Astrocyte (in vitro differentiated cells and primary cell): ENCODE measurements around the gene MFAP2. TPM values are rescaled to one million over a fixed set of nuclear protein-coding genes. Genes with fewer than 3 reads are reported as not detected.

Experiments used
- DNase-seq: peaks from one replicate; pipeline ENCODE4 v3.0.0-alpha.2; 2010; ENCODE audit warnings: low read depth
- FAIRE-seq: peaks from 2 replicates; lab custom pipeline; 2011; peaks lifted over from hg19 to GRCh38; lab: Jason Lieb, UNC
- H2AFZ ChIP-seq: 2 replicates; pipeline ENCODE4 v1.6.0; 2012; ENCODE audit warnings: low read depth, low read length, inconsistent platforms
- H3K27ac ChIP-seq: 2 replicates; pipeline ENCODE4 v1.5.1; 2011; ENCODE audit warnings: low read depth, low read length, inconsistent platforms
- H3K27me3 ChIP-seq: 2 replicates; pipeline ENCODE4 v1.6.0; 2011; ENCODE audit warnings: low read length, inconsistent platforms; ENCODE audit not compliant: insufficient read depth
- H3K36me3 ChIP-seq: 2 replicates; pipeline ENCODE4 v1.5.1; 2011; ENCODE audit warnings: low read length, inconsistent platforms; ENCODE audit not compliant: insufficient read depth
- H3K4me1 ChIP-seq: 2 replicates; pipeline ENCODE4 v1.5.1; 2011; ENCODE audit warnings: low read length, inconsistent platforms; ENCODE audit not compliant: insufficient read depth
- H3K4me2 ChIP-seq: 2 replicates; pipeline ENCODE4 v1.6.0; 2012; ENCODE audit warnings: low read length, inconsistent platforms
- H3K4me3 ChIP-seq: 2 replicates; pipeline ENCODE4 v1.5.1; 2011; ENCODE audit warnings: low read depth, mild to moderate bottlenecking, low read length, inconsistent platforms; ENCODE audit not compliant: insufficient read depth
- H3K79me2 ChIP-seq: 2 replicates; pipeline ENCODE4 v1.6.0; 2012; ENCODE audit warnings: mild to moderate bottlenecking, low read length, inconsistent platforms; ENCODE audit not compliant: insufficient read depth
- H3K9ac ChIP-seq: 2 replicates; pipeline ENCODE4 v1.6.0; 2012; ENCODE audit warnings: mild to moderate bottlenecking, low read length, inconsistent platforms
- H3K9me3 ChIP-seq: 2 replicates; pipeline ENCODE4 v1.5.1; 2012; ENCODE audit warnings: low read depth, mild to moderate bottlenecking, low read length, inconsistent platforms; ENCODE audit not compliant: insufficient read depth
- H4K20me1 ChIP-seq: 2 replicates; pipeline ENCODE4 v1.6.0; 2012; ENCODE audit warnings: low read length, inconsistent platforms; ENCODE audit not compliant: insufficient read depth
- H3K27ac Mint-ChIP-seq: one replicate; pipeline ENCODE4 v1.8.0; 2021; ENCODE audit warnings: mild to moderate bottlenecking, mixed read lengths; ENCODE audit not compliant: unreplicated experiment
- H3K27me3 Mint-ChIP-seq: one replicate; pipeline ENCODE4 v1.8.0; 2021; ENCODE audit warnings: low read depth, mixed read lengths; ENCODE audit not compliant: unreplicated experiment
- H3K36me3 Mint-ChIP-seq: one replicate; pipeline ENCODE4 v1.8.0; 2021; ENCODE audit warnings: low read depth, mixed read lengths; ENCODE audit not compliant: unreplicated experiment
- H3K4me1 Mint-ChIP-seq: one replicate; pipeline ENCODE4 v1.8.0; 2021; ENCODE audit warnings: low read depth, mixed read lengths; ENCODE audit not compliant: unreplicated experiment
- H3K4me3 Mint-ChIP-seq: one replicate; pipeline ENCODE4 v1.8.0; 2021; ENCODE audit warnings: mild to moderate bottlenecking, moderate library complexity, mixed read lengths; ENCODE audit not compliant: unreplicated experiment
- H3K9me3 Mint-ChIP-seq: one replicate; pipeline ENCODE4 v1.8.0; 2021; ENCODE audit warnings: mild to moderate bottlenecking, mixed read lengths; ENCODE audit not compliant: unreplicated experiment
- CTCF ChIP-seq: IDR thresholded peaks from 2 replicates; pipeline ENCODE4 v1.5.1; 2011; ENCODE audit warnings: low read depth, mild to moderate bottlenecking, inconsistent platforms, low read length, moderate library complexity; ENCODE audit not compliant: insufficient read depth
- EZH2 ChIP-seq: IDR thresholded peaks from 2 replicates; pipeline ENCODE4 v1.6.1; 2012; ENCODE audit warnings: mild to moderate bottlenecking, low read length, inconsistent platforms; ENCODE audit not compliant: insufficient read depth
- total RNA-seq: library from RNA; stranded (reverse); gene quantifications from 2 replicates; pipeline ENCODE4 v1.2.1, GENCODE V29; 2021

MFAP2 gene
- total RNA-seq, 1 donor from 2014 or later = 121 TPM

- Mint-ChIP-seq H3K4me3 (no peak overlapping the region), H3K9me3 (no peaks in the 10 kb centered on the region)
- FAIRE-seq = no peak
These were observed 22.1 kb upstream of the MFAP2 start for GRCh38 chr1:17002524-17002902.

DNA sequence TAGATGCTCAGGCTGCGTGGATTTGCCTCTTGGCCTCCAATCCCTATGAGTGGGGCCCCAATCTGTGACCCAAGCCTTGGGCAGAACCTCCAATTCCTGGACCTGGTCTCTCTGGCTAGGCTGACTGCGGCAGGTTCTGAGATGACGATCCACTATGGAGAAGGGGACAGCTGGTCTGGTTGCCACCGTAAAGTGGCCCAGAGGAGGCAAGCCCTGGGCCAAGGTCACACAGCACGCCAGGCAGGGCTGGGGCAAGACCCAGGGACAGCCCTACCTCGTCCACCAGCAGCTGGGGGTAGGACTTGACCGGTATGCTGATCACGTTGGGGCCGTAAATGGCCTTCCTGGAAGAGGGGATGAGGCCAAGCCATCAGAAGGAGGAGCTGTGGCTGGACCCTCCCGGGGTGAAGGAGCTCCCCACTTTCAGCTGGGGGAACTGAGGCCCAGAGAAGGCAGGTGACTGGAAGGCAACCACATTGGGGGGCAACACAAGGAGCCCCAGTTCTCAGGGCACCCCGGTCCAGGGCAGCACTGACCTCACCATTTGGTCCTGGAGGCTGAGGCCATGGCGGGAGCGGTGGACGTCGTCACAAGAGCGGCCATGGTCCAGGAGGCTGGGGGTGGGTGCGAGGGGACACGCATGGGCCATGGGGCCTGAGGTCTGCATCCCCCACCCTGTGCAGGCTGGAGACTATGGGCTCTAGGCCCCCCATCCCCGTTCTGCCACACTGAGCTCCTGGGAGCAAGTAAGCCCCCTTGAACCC lies 21.5 kb upstream of the MFAP2 start:
- Mint-ChIP-seq H3K4me3 (no peak overlapping the region), H3K27me3 (no peaks in the 10 kb centered on the region)

More at GRCh38 chr1:17002524-17002902, 22.1 kb upstream of the MFAP2 start:
- Histone ChIP-seq H3K36me3 (peaks cover 12% of the 10 kb centered on the region), H3K9ac (no peak overlapping the region), H3K9me3 (no peaks in the 10 kb centered on the region), H3K27ac (no peak overlapping the region), H2AFZ (no peak overlapping the region), H3K79me2 (no peaks in the 10 kb centered on the region), H4K20me1 (peaks cover 37% of the 10 kb centered on the region), H3K27me3 (no peaks in the 10 kb centered on the region), H3K4me3 (no peak overlapping the region), H3K4me2 (no peak overlapping the region), H3K4me1 (peaks cover 13% of the 10 kb centered on the region)
- no peak for DNase-seq
- TF ChIP-seq CTCF (no peak), EZH2 (no peak)
- no peaks in the 10 kb centered on the region for H3K27me3 Mint-ChIP-seq
- H3K4me1 Mint-ChIP-seq = no peaks in the 10 kb centered on the region
- H3K36me3 Mint-ChIP-seq = peaks cover 28% of the 10 kb centered on the region
- H3K27ac Mint-ChIP-seq = no peak overlapping the region

More for the DNA sequence above, 21.5 kb upstream of the MFAP2 start:
- peaks cover 35% of the 10 kb centered on the region for H4K20me1 ChIP-seq
- no peaks in the 10 kb centered on the region for H3K27me3 ChIP-seq
- H3K27ac ChIP-seq = no peak overlapping the region
- peaks cover 13% of the 10 kb centered on the region for H3K4me1 ChIP-seq
- no peak overlapping the region for H3K9ac ChIP-seq
- Mint-ChIP-seq H3K9me3 (no peaks in the 10 kb centered on the region), H3K4me1 (no peaks in the 10 kb centered on the region), H3K27ac (no peak overlapping the region), H3K36me3 (peaks cover 28% of the 10 kb centered on the region)
- H3K4me2 ChIP-seq = no peak overlapping the region
- no peak overlapping the region for H3K4me3 ChIP-seq
- H2AFZ ChIP-seq = no peak overlapping the region
- DNase-seq (no peak), FAIRE-seq (no peak)
- H3K9me3 ChIP-seq = no peaks in the 10 kb centered on the region
- H3K79me2 ChIP-seq = no peaks in the 10 kb centered on the region
- TF ChIP-seq CTCF (no peak), EZH2 (no peak)
- peaks cover 12% of the 10 kb centered on the region for H3K36me3 ChIP-seq
